Large intestine (tissue), 12 donors: ENCODE results near the gene QTRT2. TPM values are rescaled to one million over a fixed set of nuclear protein-coding genes. Genes with fewer than 3 reads are reported as not detected.
A peak's percentile ranks its signal among the peaks of the same experiment; 100 is the strongest.

ENCODE experiments used
- DNase-seq, 2 donors: peaks; one replicate each; pipeline versions ENCODE4 v3.0.0 to v3.0.0-alpha.2; 2013
- H3K27ac ChIP-seq: one replicate; pipeline ENCODE4 v1.5.1; 2013; ENCODE audit warnings: low read length
- H3K27me3 ChIP-seq: 2 replicates; pipeline ENCODE4 v1.6.1; 2013; ENCODE audit warnings: low read length; ENCODE audit not compliant: control insufficient read depth, insufficient read depth
- H3K36me3 ChIP-seq: 2 replicates; pipeline ENCODE4 v1.6.1; 2013; ENCODE audit warnings: low read length; ENCODE audit not compliant: control insufficient read depth, insufficient read depth
- H3K4me1 ChIP-seq: one replicate; pipeline ENCODE4 v1.6.1; 2013; ENCODE audit warnings: low read length; ENCODE audit not compliant: control insufficient read depth, insufficient read depth
- H3K4me3 ChIP-seq: one replicate; pipeline ENCODE4 v1.5.1; 2013; ENCODE audit warnings: low read length
- H3K9me3 ChIP-seq: one replicate; pipeline ENCODE4 v1.6.1; 2013; ENCODE audit warnings: mild to moderate bottlenecking, low read depth, low read length, moderate library complexity; ENCODE audit not compliant: control insufficient read depth
- WGBS: methylation state at CpG from one replicate; pipeline ENCODE4 v1.1.5; 2013; ENCODE audit warnings: low lambda C conversion rate; ENCODE audit not compliant: insufficient coverage; 5-methylcytosine and 5-hydroxymethylcytosine counted together
- long read RNA-seq, 11 donors: transcript quantifications; one replicate each; lab custom pipeline, GENCODE V29; 2026
- polyA plus RNA-seq: library from polyadenylated mRNA; unstranded; fragments of 120-200 nt; gene quantifications from one replicate; pipeline ENCODE4 v1.2.1, GENCODE V29; 2013

QTRT2 gene
- polyA plus RNA-seq = 24.7 TPM
- long read RNA-seq, donor 1, partial matches to known transcripts = 0 of 2 reads
- long read RNA-seq, donor 1, other reads (novel, unspliced or antisense) = 0 of 2 reads
- long read RNA-seq, donor 2, partial matches to known transcripts = 0 of 4 reads
- long read RNA-seq, donor 2, other reads (novel, unspliced or antisense) = 0 of 4 reads
- long read RNA-seq, donor 3 = 0 reads
- long read RNA-seq, donor 4 = 0 reads
- long read RNA-seq, donor 5, partial matches to known transcripts = 0 of 2 reads
- long read RNA-seq, donor 5, other reads (novel, unspliced or antisense) = 0 of 2 reads
- long read RNA-seq, donor 6, partial matches to known transcripts = 0 of 2 reads
- long read RNA-seq, donor 6, other reads (novel, unspliced or antisense) = 0 of 2 reads
- long read RNA-seq, donor 7 = 0 reads
- long read RNA-seq, donor 8, partial matches to known transcripts = 0 of 3 reads
- long read RNA-seq, donor 8, other reads (novel, unspliced or antisense) = 0 of 3 reads
- long read RNA-seq, donor 9, full-length matches to known transcripts = 2 of 2 reads
- long read RNA-seq, donor 9, partial matches to known transcripts = 0 of 2 reads
- long read RNA-seq, donor 9, other reads (novel, unspliced or antisense) = 0 of 2 reads
- long read RNA-seq, donor 10, partial matches to known transcripts = 0 of 3 reads
- long read RNA-seq, donor 10, other reads (novel, unspliced or antisense) = 0 of 3 reads
- long read RNA-seq, donor 11, full-length matches to known transcripts = 1 of 1 reads
- long read RNA-seq, donor 11, partial matches to known transcripts = 0 of 1 reads
- long read RNA-seq, donor 11, other reads (novel, unspliced or antisense) = 0 of 1 reads

- Histone ChIP-seq H3K36me3 (peaks cover 3% of the 10 kb centered on the region), H3K27me3 (no peaks in the 10 kb centered on the region), H3K4me1 (peaks cover 3% of the 10 kb centered on the region), H3K27ac (peak within 1 kb of the TSS; percentile 81), H3K4me3 (peak within 1 kb of the TSS; percentile 85), H3K9me3 (no peaks in the 10 kb centered on the region)
- no CpG with 5 or more reads among the region's 49 CpGs for WGBS
- peak; percentile 100 for DNase-seq
Measured at GRCh38 chr3:114056130-114057010, at the start of gene QTRT2, which contains the start of gene CCDC191. TSS of gene QTRT2 (plus strand) at chr3:114056737. CDS start at chr3:114065258, 8,521 bp downstream. TSS of gene CCDC191 (minus strand) at chr3:114056526. CDS start at chr3:114056466, 60 bp downstream.

GRCh38 chr3:114011059-114011797 is 45.3 kb upstream of the QTRT2 start:
- H3K4me3 ChIP-seq = no peak overlapping the region
- H3K27me3 ChIP-seq = no peaks in the 10 kb centered on the region
- H3K4me1 ChIP-seq = no peaks in the 10 kb centered on the region
- no peak for DNase-seq
- peaks cover 3% of the 10 kb centered on the region for H3K36me3 ChIP-seq
- 100% methylated on average over 1 of the region's 2 CpGs for whole genome bisulfite sequencing
- H3K27ac ChIP-seq = no peak overlapping the region
- peaks cover 1% of the 10 kb centered on the region for H3K9me3 ChIP-seq

GRCh38 chr3:114014211-114014610 is 42.3 kb upstream of the QTRT2 start:
- H3K4me3 ChIP-seq = no peak overlapping the region
- DNase-seq = no peak
- H3K4me1 ChIP-seq = no peaks in the 10 kb centered on the region
- H3K27ac ChIP-seq = no peak overlapping the region
- no peaks in the 10 kb centered on the region for H3K9me3 ChIP-seq
- 100% methylated on average over 1 of the region's 7 CpGs for WGBS
- no peaks in the 10 kb centered on the region for H3K27me3 ChIP-seq
- H3K36me3 ChIP-seq = peaks cover 3% of the 10 kb centered on the region

GRCh38 chr3:114019486-114019885 is 37.1 kb upstream of the QTRT2 start:
- 100% methylated on average over 2 of the region's 2 CpGs for WGBS

GRCh38 chr3:114020907-114021306 is 35.6 kb upstream of the QTRT2 start:
- Histone ChIP-seq H3K27ac (no peak overlapping the region), H3K36me3 (no peaks in the 10 kb centered on the region), H3K9me3 (no peaks in the 10 kb centered on the region), H3K4me3 (no peak overlapping the region), H3K4me1 (no peaks in the 10 kb centered on the region), H3K27me3 (no peaks in the 10 kb centered on the region)
- DNase-seq = no peak
- 82% methylated on average over 2 of the region's 2 CpGs for WGBS

More at GRCh38 chr3:114019486-114019885, 37.1 kb upstream of the QTRT2 start:
- H3K27me3 ChIP-seq = no peaks in the 10 kb centered on the region
- H3K9me3 ChIP-seq = no peaks in the 10 kb centered on the region
- H3K27ac ChIP-seq = no peak overlapping the region
- H3K4me3 ChIP-seq = no peak overlapping the region
- no peaks in the 10 kb centered on the region for H3K4me1 ChIP-seq
- H3K36me3 ChIP-seq = no peaks in the 10 kb centered on the region
- DNase-seq = no peak

GRCh38 chr3:114022145-114022802 is 34.3 kb upstream of the QTRT2 start:
- no peak overlapping the region for H3K27ac ChIP-seq
- H3K9me3 ChIP-seq = no peaks in the 10 kb centered on the region
- H3K4me3 ChIP-seq = no peak overlapping the region
- no peaks in the 10 kb centered on the region for H3K36me3 ChIP-seq
- DNase-seq = no peak
- WGBS = 48% methylated on average over 2 of the region's 4 CpGs
- H3K27me3 ChIP-seq = no peaks in the 10 kb centered on the region
- H3K4me1 ChIP-seq = no peaks in the 10 kb centered on the region

- Histone ChIP-seq H3K4me1 (no peaks in the 10 kb centered on the region), H3K27ac (no peak overlapping the region), H3K36me3 (no peaks in the 10 kb centered on the region), H3K9me3 (no peaks in the 10 kb centered on the region), H3K4me3 (no peak overlapping the region), H3K27me3 (no peaks in the 10 kb centered on the region)
- no CpG with 5 or more reads among the region's 2 CpGs for WGBS
- DNase-seq = no peak
Measured at GRCh38 chr3:114025451-114025850, 31.1 kb upstream of the QTRT2 start.

- no peaks in the 10 kb centered on the region for H3K9me3 ChIP-seq
- no peaks in the 10 kb centered on the region for H3K36me3 ChIP-seq
- H3K4me3 ChIP-seq = no peak overlapping the region
- DNase-seq = no peak
- H3K4me1 ChIP-seq = no peaks in the 10 kb centered on the region
- WGBS = no CpG with 5 or more reads among the region's 2 CpGs
- no peaks in the 10 kb centered on the region for H3K27me3 ChIP-seq
- no peak overlapping the region for H3K27ac ChIP-seq
Measured at GRCh38 chr3:114026331-114026730, 30.2 kb upstream of the QTRT2 start.

- H3K4me3 ChIP-seq = no peak overlapping the region
- H3K9me3 ChIP-seq = no peaks in the 10 kb centered on the region
- no CpG with 5 or more reads among the region's 1 CpG for WGBS
- H3K4me1 ChIP-seq = no peaks in the 10 kb centered on the region
- H3K27me3 ChIP-seq = no peaks in the 10 kb centered on the region
- no peak overlapping the region for H3K27ac ChIP-seq
- DNase-seq = no peak
- H3K36me3 ChIP-seq = peaks cover 10% of the 10 kb centered on the region
Measured at GRCh38 chr3:114033721-114034120, 22.8 kb upstream of the QTRT2 start.
